GM19025 (cell line): Measurements from ENCODE around the gene SH3TC1.
A peak's percentile ranks its signal among the peaks of the same experiment; 100 is the strongest.

Experiments
- ATAC-seq: cut with Tn5 transposase; IDR thresholded peaks from one replicate; pipeline ENCODE4 v1.9.1; 2021; ENCODE audit warnings: mild to moderate bottlenecking, low read depth, moderate library complexity; ENCODE audit not compliant: unreplicated experiment

The SH3TC1 gene

DNA sequence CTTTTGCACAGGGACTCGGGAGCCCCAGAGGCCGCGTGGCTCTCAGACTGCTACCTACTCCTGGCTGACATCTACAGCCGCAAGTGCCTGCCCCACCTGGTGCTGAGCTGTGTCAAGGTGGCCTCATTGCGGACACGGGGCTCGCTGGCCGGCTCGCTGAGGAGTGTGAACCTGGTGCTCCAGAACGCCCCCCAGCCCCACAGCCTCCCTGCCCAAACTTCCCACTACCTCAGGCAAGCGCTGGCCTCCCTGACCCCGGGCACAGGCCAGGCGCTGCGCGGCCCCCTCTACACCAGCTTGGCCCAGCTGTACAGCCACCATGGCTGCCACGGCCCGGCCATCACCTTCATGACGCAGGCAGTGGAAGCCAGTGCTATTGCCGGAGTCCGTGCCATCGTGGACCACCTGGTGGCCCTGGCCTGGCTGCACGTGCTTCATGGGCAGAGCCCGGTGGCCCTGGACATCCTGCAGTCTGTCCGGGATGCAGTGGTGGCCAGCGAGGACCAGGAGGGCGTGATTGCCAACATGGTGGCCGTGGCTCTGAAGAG is 28.8 kb downstream of the SH3TC1 start:
- ATAC-seq, result no peak

DNA sequence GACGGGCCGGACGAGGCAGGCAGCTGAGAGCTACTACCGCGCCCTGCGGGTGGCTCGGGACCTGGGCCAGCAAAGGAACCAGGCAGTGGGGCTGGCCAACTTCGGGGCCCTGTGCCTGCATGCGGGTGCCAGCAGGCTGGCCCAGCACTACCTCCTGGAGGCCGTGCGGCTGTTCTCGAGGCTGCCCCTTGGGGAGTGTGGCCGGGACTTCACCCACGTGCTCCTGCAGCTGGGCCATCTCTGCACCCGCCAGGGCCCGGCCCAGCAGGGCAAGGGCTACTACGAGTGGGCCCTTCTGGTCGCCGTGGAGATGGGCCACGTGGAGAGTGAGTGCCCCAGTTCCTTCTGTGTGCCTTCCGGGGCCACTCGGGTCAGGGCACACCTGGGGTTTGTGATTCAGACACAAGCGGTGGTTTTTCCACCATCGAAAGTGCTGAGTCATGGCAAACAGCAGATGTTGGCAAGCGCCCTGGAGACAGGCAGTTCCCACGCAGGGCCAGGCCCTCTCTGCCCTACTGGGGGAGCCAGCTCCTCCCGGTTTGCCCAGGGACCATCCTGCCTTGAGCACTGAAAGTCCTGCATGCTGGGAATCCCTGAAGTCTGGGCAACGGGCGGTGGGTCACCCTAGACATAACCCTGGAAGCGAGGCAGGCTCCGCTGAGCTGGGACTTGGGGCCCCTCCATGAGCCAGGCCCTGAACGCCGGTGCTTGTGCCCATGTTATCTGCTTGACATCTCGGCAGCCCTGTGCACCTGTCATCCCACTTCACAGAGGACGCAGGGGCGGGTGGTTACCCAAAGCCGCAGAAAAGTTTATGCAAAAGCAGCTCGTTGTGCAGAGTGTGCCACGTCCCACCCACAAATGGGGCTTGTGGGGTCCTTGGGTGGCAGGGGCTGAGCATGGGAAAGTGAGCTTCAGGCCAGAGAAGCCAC is 29.5 kb downstream of the SH3TC1 start:
- peak; percentile 70 for ATAC-seq

GRCh38 chr4:8229331-8229975 is 30.4 kb downstream of the SH3TC1 start:
- ATAC-seq, result no peak

DNA sequence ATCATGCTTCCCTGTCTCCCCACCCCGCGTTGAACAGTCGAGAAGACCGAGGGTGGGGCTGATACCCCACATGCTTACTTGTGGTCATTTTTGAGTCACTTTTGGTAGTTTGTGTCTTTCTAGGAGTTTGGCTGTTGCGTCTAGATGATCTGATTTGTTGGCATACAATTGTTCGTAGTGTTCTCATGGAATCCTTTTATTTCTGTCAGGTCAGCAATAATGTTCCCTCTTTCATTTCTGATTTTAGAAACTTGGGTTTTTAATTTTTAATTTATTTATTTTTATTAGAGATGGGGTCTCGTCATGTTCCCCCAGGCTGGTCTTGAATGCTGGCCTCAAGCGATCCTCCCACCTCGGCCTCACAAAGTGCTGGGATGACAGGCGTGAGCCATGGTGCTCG is 30.9 kb downstream of the SH3TC1 start:
- ATAC-seq, result no peak

GRCh38 chr4:8230891-8231290 is 31.8 kb downstream of the SH3TC1 start:
- no peak for ATAC-seq

- ATAC-seq, result no peak
These were observed 32.5 kb downstream of the SH3TC1 start for GRCh38 chr4:8231551-8232049.

DNA sequence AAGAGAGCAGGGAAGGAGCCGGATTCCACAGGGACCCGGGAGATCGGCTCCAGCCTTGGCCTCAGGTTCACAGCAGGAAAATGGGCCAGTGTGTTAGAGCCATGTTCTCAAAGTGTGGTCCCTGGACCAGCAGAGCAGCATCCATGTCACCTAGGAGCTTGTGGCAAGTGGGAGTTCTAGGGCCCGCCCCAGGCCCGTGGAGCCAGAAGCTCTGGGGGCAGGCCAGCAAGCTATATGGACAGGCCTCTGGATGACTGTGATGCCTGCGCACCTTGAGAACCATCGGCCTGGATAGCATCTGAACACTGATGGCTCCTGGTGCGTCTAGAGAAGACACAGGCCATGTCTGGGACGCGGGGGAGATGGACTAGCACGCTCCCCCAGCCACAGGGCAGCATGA is 33.7 kb downstream of the SH3TC1 start:
- ATAC-seq, result no peak

DNA sequence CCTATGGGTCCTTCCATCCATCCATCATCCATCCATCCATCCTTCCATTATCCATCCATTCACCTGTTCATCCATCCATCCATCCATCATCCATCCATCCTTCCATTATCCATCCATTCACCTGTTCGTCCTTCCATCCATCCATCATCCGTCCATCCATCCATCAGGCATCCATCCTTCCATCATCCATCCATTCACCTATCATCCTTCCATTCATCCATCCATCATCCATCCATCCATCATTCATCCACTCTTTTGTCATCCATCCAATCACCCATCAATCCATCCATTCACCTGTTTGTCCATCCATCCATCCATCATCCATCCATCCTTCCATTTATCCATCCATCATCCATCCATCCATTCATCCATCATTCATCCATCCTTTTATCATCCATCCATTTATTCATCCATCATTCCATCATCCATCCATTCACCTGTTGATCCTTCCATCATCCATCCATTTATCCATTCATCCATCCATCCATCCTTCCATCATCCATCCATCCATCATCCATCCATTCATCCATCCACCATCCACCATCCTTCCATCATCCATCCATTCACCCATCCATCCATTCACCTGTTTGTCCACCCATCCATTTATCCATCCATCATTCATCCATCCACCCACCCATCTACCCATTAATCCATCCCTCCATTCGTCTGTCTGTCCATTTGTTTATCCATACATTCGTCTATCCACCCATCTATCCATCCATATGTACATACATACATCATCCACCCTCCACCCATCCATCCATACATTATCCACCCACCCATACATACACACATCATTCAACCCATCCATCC is 34.8 kb downstream of the SH3TC1 start:
- no peak for ATAC-seq

- no peak for ATAC-seq
These were observed 35.6 kb downstream of the SH3TC1 start for GRCh38 chr4:8234715-8235114.

- no peak for ATAC-seq
These were observed 36.1 kb downstream of the SH3TC1 start for GRCh38 chr4:8235224-8235623.

DNA sequence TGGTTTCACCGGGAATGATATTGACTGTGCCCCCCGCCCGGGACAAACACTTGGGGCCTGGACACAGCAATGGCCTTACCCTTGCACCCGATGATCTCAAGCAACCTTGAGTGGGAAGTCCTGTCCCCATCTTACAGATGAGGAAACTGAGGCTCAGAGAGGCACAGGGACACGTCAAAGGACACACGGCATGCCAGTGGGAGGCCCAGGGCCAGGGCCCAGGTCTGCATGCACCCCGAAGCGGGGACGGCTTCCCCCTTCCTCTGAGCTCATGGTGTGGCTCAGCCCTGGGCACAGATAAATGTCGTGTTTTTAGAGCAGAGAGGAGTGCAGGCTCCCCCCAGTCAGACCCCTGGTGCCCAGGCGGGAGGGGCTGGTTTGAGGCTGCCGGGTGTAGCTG is 36.6 kb downstream of the SH3TC1 start:
- ATAC-seq, result no peak

- ATAC-seq, result no peak
These were observed 37.2 kb downstream of the SH3TC1 start for GRCh38 chr4:8236106-8236919.

DNA sequence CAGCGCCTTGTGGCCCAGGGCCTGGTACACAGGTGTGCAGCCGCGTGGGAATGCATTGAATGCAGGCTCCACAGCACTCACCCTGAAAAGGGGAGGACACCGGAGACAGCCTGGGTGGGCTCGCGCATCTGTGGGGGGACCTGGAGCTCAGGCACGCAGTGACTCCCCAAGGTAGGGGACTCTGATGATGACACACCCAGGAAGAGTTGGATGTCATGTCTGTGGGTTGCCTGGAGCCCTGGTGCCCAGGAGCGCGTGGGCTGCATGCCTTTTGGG is 37.8 kb downstream of the SH3TC1 start:
- no peak for ATAC-seq

DNA sequence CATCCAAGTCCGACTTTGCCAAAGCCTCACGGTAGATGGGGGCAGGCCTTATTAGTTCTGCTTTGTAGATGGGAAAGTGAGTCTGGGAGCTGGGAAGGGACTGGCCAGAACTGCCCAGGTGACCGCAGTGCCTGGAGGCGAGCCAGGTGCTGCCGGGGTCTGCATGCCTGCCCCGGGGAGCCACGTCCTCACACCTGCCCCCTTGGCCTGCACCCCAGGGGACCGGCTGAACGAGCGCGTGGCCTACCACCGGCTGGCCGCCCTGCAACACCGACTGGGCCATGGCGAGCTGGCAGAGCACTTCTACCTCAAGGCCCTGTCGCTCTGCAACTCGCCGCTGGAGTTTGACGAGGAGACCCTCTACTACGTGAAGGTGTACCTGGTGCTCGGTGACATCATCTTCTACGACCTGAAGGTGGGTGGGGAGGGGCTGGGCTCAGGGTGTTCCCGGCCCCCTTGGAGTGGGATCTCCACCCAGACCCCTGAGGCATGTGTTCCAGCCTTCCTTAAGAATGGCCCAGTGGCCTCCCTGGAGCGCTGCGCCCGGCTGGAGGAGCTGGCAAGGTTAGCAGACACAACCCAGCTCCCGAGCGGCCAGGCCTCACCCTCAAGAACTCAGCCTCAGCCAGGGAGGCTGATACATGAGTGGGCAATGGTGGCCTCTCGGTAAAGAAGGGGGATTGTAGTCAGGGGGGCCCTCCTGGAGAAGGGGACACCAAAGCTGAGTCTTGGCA is 38.3 kb downstream of the SH3TC1 start:
- no peak for ATAC-seq

- no peak for ATAC-seq
These were observed 39.0 kb downstream of the SH3TC1 start for GRCh38 chr4:8238036-8238511.

DNA sequence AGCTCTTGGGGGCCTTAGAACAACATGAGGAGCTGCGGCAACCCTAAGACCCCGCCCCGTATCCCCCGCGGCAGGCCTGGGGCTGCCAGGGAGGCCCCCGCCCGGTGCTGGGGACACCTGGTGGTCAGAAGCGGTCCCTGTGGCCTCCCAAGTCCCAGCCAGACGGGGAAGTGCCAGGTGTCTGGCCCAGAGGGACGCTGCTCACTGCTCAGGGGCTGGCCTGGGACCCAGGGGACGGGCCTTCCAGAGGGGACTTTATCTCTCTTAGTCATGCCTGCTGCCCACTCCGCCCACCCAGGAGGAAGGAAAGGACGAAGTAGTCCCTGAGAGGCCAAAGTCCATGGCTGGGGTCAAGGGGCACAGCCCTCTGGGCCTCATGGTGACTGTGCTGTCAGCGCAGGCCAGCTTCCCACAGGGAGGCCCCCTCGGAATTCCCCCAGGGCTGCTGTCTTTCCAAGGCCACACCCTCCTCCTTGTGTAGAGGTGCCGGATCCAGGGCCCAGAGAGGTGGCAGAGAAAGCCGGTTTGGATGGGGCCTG is 39.5 kb downstream of the SH3TC1 start:
- no peak for ATAC-seq

GRCh38 chr4:8239226-8239625 is 40.1 kb downstream of the SH3TC1 start:
- no peak for ATAC-seq

DNA sequence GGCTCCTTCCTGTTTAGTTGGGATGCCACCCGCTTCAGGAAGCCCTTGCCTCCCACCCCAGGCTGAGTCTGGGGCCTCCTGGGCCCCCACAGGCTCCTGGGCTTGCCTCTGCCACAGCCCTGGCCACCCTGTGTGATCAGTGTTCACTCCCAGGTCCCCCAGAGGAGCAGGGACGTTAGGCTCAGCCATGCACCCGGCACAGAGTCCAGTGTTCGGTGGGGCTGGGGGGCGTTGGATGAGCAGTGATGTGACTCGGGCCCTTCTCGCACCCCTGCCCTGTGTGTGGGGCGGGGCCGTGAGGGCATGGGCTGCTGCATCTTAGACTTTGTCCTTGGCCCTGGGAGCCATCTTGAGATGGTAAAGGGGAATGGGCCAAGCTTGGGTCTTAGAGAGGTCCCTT is 40.6 kb downstream of the SH3TC1 start:
- ATAC-seq, result no peak
